ENCODE measurements around the gene PSME3. TPM values are rescaled to one million over a fixed set of nuclear protein-coding genes. Genes with fewer than 3 reads are reported as not detected.

Gene PSME3
- polyA plus RNA-seq, 1 donor from 2014 or later = 56.6 TPM

- no peaks in the 10 kb centered on the region for H3K36me3 ChIP-seq (ENCODE audit: insufficient read depth, low read length)
- peak overlapping the region; percentile 94 for H2AFZ ChIP-seq (ENCODE audit: low read depth, low read length)
- no peak for TF ChIP-seq CTCF (IDR thresholded peaks at IDR 0.05; ENCODE audit: poor library complexity, severe bottlenecking)
- no peak for TF ChIP-seq POLR2AphosphoS5 (IDR thresholded peaks at IDR 0.05)
- TF ChIP-seq REST (IDR thresholded peaks at IDR 0.05; ENCODE audit: borderline replicate concordance) = peak; percentile 1
- no peak for TF ChIP-seq EP300 (conservative IDR thresholded peaks at IDR 0.05; ENCODE audit: poor library complexity, severe bottlenecking)
- TF ChIP-seq MXI1 (conservative IDR thresholded peaks at IDR 0.05; ENCODE audit: poor library complexity, severe bottlenecking) = no peak
Observed at GRCh38 chr17:42798011-42798382, 35.2 kb upstream of the PSME3 start.

GRCh38 chr17:42798383-42799380 lies 34.5 kb upstream of the PSME3 start, which contains the start of the genes CNTD1 and COA3:
TSS of gene CNTD1 (plus strand) at chr17:42798861. CDS start at chr17:42799068, 207 bp downstream.
TSS of gene COA3 (minus strand) at chr17:42798704. CDS start at chr17:42798681, 23 bp downstream.
- Histone ChIP-seq H3K79me2 (replicated peaks; ENCODE audit: insufficient read depth, low read length) (peaks cover 14% of the 10 kb centered on the region), H3F3A (ENCODE audit: insufficient read depth, low read length, poor library complexity, severe bottlenecking) (no peaks in the 10 kb centered on the region), H3K9me3 (ENCODE audit: low read length) (no peaks in the 10 kb centered on the region), H4K20me1 (ENCODE audit: insufficient read depth) (no peaks in the 10 kb centered on the region), H3K36me3 (ENCODE audit: insufficient read depth, low read length) (no peaks in the 10 kb centered on the region), H3K27ac (ENCODE audit: low read length) (peak within 1 kb of the TSS; percentile 48), H3K4me2 (ENCODE audit: low read length) (peak within 1 kb of the TSS; percentile 83), H3K27me3 (ENCODE audit: insufficient read depth, low read depth, low read length) (peaks cover 3% of the 10 kb centered on the region), H3K9me2 (ENCODE audit: insufficient read depth, low read length) (no peaks in the 10 kb centered on the region), H3K4me3 (ENCODE audit: low read length) (peak within 1 kb of the TSS; percentile 74), H2AFZ (ENCODE audit: low read depth, low read length) (peak within 1 kb of the TSS; percentile 94), H3K9ac (ENCODE audit: low read length) (peak within 1 kb of the TSS; percentile 77)
- TF ChIP-seq MXI1 (conservative IDR thresholded peaks at IDR 0.05; ENCODE audit: poor library complexity, severe bottlenecking) = peak; percentile 71
- TF ChIP-seq REST (IDR thresholded peaks at IDR 0.05; ENCODE audit: borderline replicate concordance) = peak; percentile 61
- TF ChIP-seq TAF1 (IDR thresholded peaks at IDR 0.05; ENCODE audit: low read depth) = peak; percentile 58
- no peak for TF ChIP-seq RAD21 (conservative IDR thresholded peaks at IDR 0.05)
- peak; percentile 85 for TF ChIP-seq POLR2AphosphoS5 (IDR thresholded peaks at IDR 0.05)

More at GRCh38 chr17:42798011-42798382, 35.2 kb upstream of the PSME3 start:
- Histone ChIP-seq H3K9ac (ENCODE audit: low read length) (peak overlapping the region; percentile 77), H3K9me3 (ENCODE audit: low read length) (no peaks in the 10 kb centered on the region), H3K4me3 (ENCODE audit: low read length) (peak overlapping the region; percentile 74), H3K4me2 (ENCODE audit: low read length) (peak overlapping the region; percentile 83), H3K27me3 (ENCODE audit: insufficient read depth, low read depth, low read length) (peaks cover 3% of the 10 kb centered on the region), H3F3A (ENCODE audit: insufficient read depth, low read length, poor library complexity, severe bottlenecking) (no peaks in the 10 kb centered on the region), H3K27ac (ENCODE audit: low read length) (peak overlapping the region; percentile 48), H3K79me2 (replicated peaks; ENCODE audit: insufficient read depth, low read length) (peaks cover 14% of the 10 kb centered on the region), H4K20me1 (ENCODE audit: insufficient read depth) (no peaks in the 10 kb centered on the region), H3K9me2 (ENCODE audit: insufficient read depth, low read length) (no peaks in the 10 kb centered on the region)

All from neural cell (in vitro differentiated cells).